Measurements from ENCODE around the gene PTK6. TPM values are rescaled to one million over a fixed set of nuclear protein-coding genes. Genes with fewer than 3 reads are reported as not detected.

PTK6 gene
- total and polyA plus RNA-seq, 2 of the 13 experiments (the other 11 are each of a cell fraction or from before 2014, with no cell fraction given) = 0.08 TPM; not detected in 1

GRCh38 chr20:63519668-63520503 lies 17.3 kb downstream of the PTK6 start:
- Histone ChIP-seq H3K9ac (ENCODE audit: insufficient read depth, low read depth, low read length) (no peak overlapping the region), H3K79me2 (ENCODE audit: insufficient read depth, low read length) (no peaks in the 10 kb centered on the region), H3K9me3 (ENCODE audit: low read length) (no peaks in the 10 kb centered on the region), H3K36me3 (replicated peaks in 1 of 2; ENCODE audit: control insufficient read depth in 1 of 2, insufficient read depth in 2 of 2, low read length in 2 of 2) (no peaks in the 10 kb centered on the region), H3K27me3 (ENCODE audit: control insufficient read depth in 1 of 2, insufficient read depth in 2 of 2, low read length in 2 of 2) (peaks cover 24 to 57% of the 10 kb centered on the region in 2 experiments), H3K27ac (ENCODE audit: extremely low read length, insufficient read depth, low read length) (no peak overlapping the region), H3K4me3 (replicated peaks in 1 of 3; ENCODE audit: insufficient read depth in 1 of 3, low read depth in 2 of 3, low read length in 3 of 3) (peak overlapping the region; percentile 56 to 69 (median 61); a peak in 4 of 6 replicates), H2AFZ (ENCODE audit: low read length) (no peak overlapping the region), H4K20me1 (ENCODE audit: insufficient read depth, low read length) (peaks cover 2% of the 10 kb centered on the region; the same call in 1 of the 2 replicates), H3K4me2 (ENCODE audit: low read depth, low read length) (peak overlapping the region; percentile 70), H3K4me1 (ENCODE audit: insufficient read depth, low read length) (peaks cover 11% of the 10 kb centered on the region)
- CTCF ChIA-PET (ENCODE audit: low intra/inter-chr PET ratio, low total read pairs) = interaction anchor here (1.5 kb wide), 1 partner anchor 24 kb away, joined by 4 read pairs; no protein-coding TSS in a partner anchor
- BruUV-seq (replicated peaks) = no TSS peak
- in situ Hi-C loops (cut with HindIII; ENCODE audit: extremely low pct_ligation_motif_present, low pct_unique_long_range_greater_than_20kb) (no loop called here), intact Hi-C loops (cut with micrococcal nuclease; ENCODE audit: unreplicated experiment) (no loop called here)
- WGBS (ENCODE audit: low lambda C conversion rate) = 11% methylated on average over 67 of the region's 72 CpGs
- FAIRE-seq (no peak), ATAC-seq (peak; percentile 46), DNase-seq (ENCODE audit: low spot score) (no peak)
- POLR2A ChIA-PET = interaction anchor here (0.6 to 2.1 kb wide), 4 partner anchors 16 to 55 kb away, joined by 3 to 9 read pairs (median 6); partner anchors contain the start of gene HELZ2
- no peak for TF ChIP-seq FIP1L1 (IDR thresholded peaks at IDR 0.05; ENCODE audit: borderline replicate concordance, insufficient read depth, low read depth, low read length)
- no peak for TF ChIP-seq GPBP1L1 (CRISPR knock-in tag; IDR thresholded peaks at IDR 0.05)
- TF ChIP-seq ZNF512 (CRISPR knock-in tag; IDR thresholded peaks at IDR 0.05) = no peak
- TF ChIP-seq ZNF280B (CRISPR knock-in tag; IDR thresholded peaks at IDR 0.05; ENCODE audit: borderline replicate concordance) = 0 out of 2 replicates have a peak, but pooled peaks have one; percentile 19
- no peak for TF ChIP-seq ZNF20 (CRISPR knock-in tag; IDR thresholded peaks at IDR 0.05)
- TF ChIP-seq THYN1 (CRISPR knock-in tag; IDR thresholded peaks at IDR 0.05; ENCODE audit: borderline replicate concordance, low read depth) = no peak
- TF ChIP-seq CSRNP1 (CRISPR knock-in tag; IDR thresholded peaks at IDR 0.05) = no peak
- no peak for TF ChIP-seq HNRNPL (IDR thresholded peaks at IDR 0.05; ENCODE audit: low read depth, low read length)
- no peak for TF ChIP-seq ZNF350 (CRISPR knock-in tag; IDR thresholded peaks at IDR 0.05; ENCODE audit: borderline replicate concordance, low read depth)
- no peak for TF ChIP-seq PRMT3 (CRISPR knock-in tag; IDR thresholded peaks at IDR 0.05; ENCODE audit: borderline replicate concordance, low read depth)
- no peak for TF ChIP-seq HIVEP1 (CRISPR knock-in tag; IDR thresholded peaks at IDR 0.05)
- no peak for TF ChIP-seq ZNF496 (CRISPR knock-in tag; IDR thresholded peaks at IDR 0.05; ENCODE audit: insufficient replicate concordance)
- TF ChIP-seq TAF1 (CRISPR knock-in tag; IDR thresholded peaks at IDR 0.05) = peak; percentile 31; the same call in 1 of the 2 replicates
- no peak for TF ChIP-seq ZNF720 (CRISPR knock-in tag; IDR thresholded peaks at IDR 0.05)
- no peak for TF ChIP-seq ELF1 (CRISPR knock-in tag; IDR thresholded peaks at IDR 0.05)
- no peak for TF ChIP-seq GTF2F1 (IDR thresholded peaks at IDR 0.05; ENCODE audit: low read length)
- TF ChIP-seq HNRNPH1 (optimal IDR thresholded peaks at IDR 0.05; ENCODE audit: low read depth, low read length) = no peak

Data from HepG2 (cell line).